SK-N-SH (cell line): ENCODE measurements around the gene STARD7.

ENCODE experiments used
- EZH2phosphoT487 ChIP-seq: fragments of 200-600 bp; sonication (generic); IDR thresholded peaks from 2 replicates; pipeline ENCODE4 v1.6.1; 2017; ENCODE audit warnings: low read depth, mixed run types, mild to moderate bottlenecking, antibody characterized with exemption, moderate library complexity, borderline replicate concordance
- GATA2 ChIP-seq: sonication (generic); formaldehyde crosslinking; IDR thresholded peaks from 2 replicates; pipeline ENCODE4 v1.5.0; 2020; ENCODE audit warnings: mild to moderate bottlenecking, missing genetic modification reagents
- MAX ChIP-seq: IDR thresholded peaks from 2 replicates; pipeline ENCODE4 v1.4.0; 2012; ENCODE audit warnings: low read depth
- MXI1 ChIP-seq: IDR thresholded peaks from 2 replicates; pipeline ENCODE4 v1.6.1; 2012; ENCODE audit warnings: mild to moderate bottlenecking, low read depth, low read length, improper control_type of control experiment
- POLR2AphosphoS5 ChIP-seq: IDR thresholded peaks from 2 replicates; pipeline ENCODE4 v1.6.1; 2012; ENCODE audit warnings: low read depth, low read length
- RAD21 ChIP-seq: IDR thresholded peaks from 2 replicates; pipeline ENCODE4 v1.6.1; 2012; ENCODE audit warnings: mild to moderate bottlenecking, low read length
- SMC3 ChIP-seq: IDR thresholded peaks from 2 replicates; pipeline ENCODE4 v1.6.1; 2012; ENCODE audit warnings: low read depth, low read length, improper control_type of control experiment
- TAF1 ChIP-seq: IDR thresholded peaks from 2 replicates; pipeline ENCODE4 v1.6.1; 2012; ENCODE audit warnings: low read depth, mild to moderate bottlenecking, low read length, moderate library complexity, borderline replicate concordance
- TF ChIP-seq, protein P1 (sequence below): fragments of 200-600 bp; sonication (generic); IDR thresholded peaks from 2 replicates; pipeline ENCODE4 v1.6.1; 2017; ENCODE audit warnings: antibody characterized with exemption, mild to moderate bottlenecking, moderate library complexity

DNA sequence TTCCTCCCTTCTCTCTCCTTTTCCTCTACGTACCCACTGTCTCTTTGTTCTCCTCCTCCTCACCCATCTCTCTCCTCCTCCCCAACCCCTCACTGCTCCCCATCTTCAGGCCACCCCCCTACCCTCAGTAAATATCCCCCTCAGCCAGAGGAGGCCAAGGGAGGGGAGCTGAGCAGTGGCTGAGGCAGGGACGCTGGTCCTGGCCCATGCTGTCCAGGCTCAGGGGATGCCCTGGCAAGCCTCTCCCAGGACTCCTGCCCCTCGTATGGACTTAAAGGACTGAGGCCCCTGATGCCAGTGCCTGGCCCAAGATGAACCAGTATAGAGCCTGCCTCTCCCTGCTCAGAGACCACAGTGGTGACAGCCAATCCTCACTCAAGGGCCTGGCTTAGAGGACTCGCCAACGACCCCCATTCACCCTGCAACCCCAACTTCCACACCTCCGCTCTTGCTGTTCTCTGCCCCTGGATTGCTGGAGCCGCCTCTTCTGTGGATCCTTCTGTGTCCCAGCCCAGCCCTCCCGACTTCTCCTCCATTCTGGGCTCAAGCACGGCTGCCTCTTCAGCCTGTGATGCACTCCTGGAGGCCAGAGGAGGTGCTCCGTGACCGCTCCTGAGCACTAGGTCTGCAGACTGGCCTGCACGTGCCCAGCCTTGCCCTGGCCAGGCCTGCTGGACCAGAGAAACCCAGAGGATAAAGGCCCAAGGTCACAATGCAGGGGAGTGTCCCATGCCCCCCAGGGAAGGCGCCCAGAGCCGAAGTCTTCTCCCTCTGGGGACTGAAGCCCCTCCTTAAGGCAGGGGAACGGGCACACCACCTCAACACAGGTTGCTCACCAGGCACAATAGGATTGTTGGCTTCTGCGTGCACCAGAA is 53.9 kb downstream of the STARD7 start:
- TF ChIP-seq MXI1 (no peak), GATA2 (CRISPR knock-in tag) (no peak), EZH2phosphoT487 (no peak), MAX (no peak), TAF1 (no peak), SMC3 (no peak), POLR2AphosphoS5 (no peak), RAD21 (no peak)
- TF ChIP-seq, protein P1, sequence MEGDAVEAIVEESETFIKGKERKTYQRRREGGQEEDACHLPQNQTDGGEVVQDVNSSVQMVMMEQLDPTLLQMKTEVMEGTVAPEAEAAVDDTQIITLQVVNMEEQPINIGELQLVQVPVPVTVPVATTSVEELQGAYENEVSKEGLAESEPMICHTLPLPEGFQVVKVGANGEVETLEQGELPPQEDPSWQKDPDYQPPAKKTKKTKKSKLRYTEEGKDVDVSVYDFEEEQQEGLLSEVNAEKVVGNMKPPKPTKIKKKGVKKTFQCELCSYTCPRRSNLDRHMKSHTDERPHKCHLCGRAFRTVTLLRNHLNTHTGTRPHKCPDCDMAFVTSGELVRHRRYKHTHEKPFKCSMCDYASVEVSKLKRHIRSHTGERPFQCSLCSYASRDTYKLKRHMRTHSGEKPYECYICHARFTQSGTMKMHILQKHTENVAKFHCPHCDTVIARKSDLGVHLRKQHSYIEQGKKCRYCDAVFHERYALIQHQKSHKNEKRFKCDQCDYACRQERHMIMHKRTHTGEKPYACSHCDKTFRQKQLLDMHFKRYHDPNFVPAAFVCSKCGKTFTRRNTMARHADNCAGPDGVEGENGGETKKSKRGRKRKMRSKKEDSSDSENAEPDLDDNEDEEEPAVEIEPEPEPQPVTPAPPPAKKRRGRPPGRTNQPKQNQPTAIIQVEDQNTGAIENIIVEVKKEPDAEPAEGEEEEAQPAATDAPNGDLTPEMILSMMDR, result no peak
